ENCODE data around the gene GOLGA3.

GOLGA3 gene

GRCh38 chr12:132747896-132748295 is 80.8 kb downstream of the GOLGA3 start:
- no peak for FAIRE-seq
- TF ChIP-seq, protein P1, sequence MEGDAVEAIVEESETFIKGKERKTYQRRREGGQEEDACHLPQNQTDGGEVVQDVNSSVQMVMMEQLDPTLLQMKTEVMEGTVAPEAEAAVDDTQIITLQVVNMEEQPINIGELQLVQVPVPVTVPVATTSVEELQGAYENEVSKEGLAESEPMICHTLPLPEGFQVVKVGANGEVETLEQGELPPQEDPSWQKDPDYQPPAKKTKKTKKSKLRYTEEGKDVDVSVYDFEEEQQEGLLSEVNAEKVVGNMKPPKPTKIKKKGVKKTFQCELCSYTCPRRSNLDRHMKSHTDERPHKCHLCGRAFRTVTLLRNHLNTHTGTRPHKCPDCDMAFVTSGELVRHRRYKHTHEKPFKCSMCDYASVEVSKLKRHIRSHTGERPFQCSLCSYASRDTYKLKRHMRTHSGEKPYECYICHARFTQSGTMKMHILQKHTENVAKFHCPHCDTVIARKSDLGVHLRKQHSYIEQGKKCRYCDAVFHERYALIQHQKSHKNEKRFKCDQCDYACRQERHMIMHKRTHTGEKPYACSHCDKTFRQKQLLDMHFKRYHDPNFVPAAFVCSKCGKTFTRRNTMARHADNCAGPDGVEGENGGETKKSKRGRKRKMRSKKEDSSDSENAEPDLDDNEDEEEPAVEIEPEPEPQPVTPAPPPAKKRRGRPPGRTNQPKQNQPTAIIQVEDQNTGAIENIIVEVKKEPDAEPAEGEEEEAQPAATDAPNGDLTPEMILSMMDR (IDR thresholded peaks at IDR 0.05; ENCODE audit: insufficient read depth, missing control alignments), result no peak
- no peak for DNase-seq (ENCODE audit: insufficient read length, low spot score)

- TF ChIP-seq, protein P1 (IDR thresholded peaks at IDR 0.05; ENCODE audit: insufficient read depth, missing control alignments), result no peak
- DNase-seq (ENCODE audit: insufficient read length, low spot score) (no peak), FAIRE-seq (no peak)
Measured at GRCh38 chr12:132747395-132747794, 81.3 kb downstream of the GOLGA3 start.

DNA sequence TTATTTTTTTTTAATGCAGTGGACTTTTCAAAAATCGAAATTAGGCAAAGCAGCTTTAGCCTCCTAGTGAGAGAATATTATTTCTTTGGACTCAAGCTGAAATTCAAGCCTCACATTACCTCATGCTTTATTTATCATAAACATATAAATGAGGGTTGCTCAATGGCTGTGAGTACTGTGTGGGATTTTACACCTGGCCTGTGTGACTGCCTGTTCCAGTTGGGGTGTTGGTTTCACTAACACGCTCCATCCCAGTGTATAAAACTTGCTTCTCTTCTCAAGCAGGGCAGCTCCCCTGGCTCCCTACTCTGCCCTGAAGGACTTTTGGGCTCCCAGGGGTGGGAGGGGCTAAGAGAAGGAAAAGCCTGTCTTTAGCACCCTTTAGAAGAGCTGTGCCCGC is 82.1 kb downstream of the GOLGA3 start:
- FAIRE-seq (no peak), DNase-seq (ENCODE audit: insufficient read length, low spot score) (no peak)
- TF ChIP-seq, protein P1 (IDR thresholded peaks at IDR 0.05; ENCODE audit: insufficient read depth, missing control alignments), result no peak

DNA sequence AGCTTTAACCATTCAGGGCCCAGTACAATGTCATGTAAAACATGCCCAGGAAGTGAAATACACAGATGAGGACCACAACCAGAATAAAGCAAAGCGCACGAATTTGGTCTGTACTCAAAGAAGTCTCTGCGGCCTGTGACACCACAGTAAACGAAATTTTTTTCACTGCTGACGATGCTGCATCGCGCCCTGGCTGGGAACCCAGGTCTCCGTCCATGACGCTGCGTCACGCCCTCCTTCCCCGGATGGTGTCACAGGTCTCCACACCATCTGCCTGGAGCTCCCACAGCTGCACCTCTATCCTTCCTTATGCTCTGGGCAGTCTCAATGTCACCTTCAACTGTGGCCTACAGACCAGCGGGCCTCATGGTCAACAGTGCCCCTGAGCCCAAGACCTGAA is 84.8 kb downstream of the GOLGA3 start:
- TF ChIP-seq, protein P1 (IDR thresholded peaks at IDR 0.05; ENCODE audit: insufficient read depth, missing control alignments), result no peak
- DNase-seq (ENCODE audit: insufficient read length, low spot score) (no peak), FAIRE-seq (no peak)

DNA sequence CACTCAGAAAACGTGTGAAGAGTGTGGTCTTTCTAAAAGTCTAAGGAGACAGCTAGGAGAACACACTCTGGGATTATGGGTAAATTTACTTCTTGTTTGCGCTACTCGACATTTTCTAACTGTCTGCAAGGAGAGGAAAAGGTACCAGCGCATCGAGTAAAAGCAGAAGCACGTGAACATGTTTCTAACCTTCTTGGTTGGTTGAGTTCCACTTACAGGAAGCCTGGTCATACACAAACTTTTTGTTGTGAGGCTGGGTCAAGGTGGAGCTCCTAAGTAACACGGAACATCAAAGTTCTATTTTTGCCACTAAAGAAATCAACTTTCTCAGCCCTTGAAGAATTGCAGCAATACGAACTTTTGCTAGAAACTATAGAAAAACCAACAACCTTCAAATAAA is 87.0 kb downstream of the GOLGA3 start:
- TF ChIP-seq, protein P1 (IDR thresholded peaks at IDR 0.05; ENCODE audit: insufficient read depth, missing control alignments), result no peak
- no peak for FAIRE-seq
- no peak for DNase-seq (ENCODE audit: insufficient read length, low spot score)

GRCh38 chr12:132740652-132741051 is 88.0 kb downstream of the GOLGA3 start:
- no peak for FAIRE-seq
- TF ChIP-seq, protein P1 (IDR thresholded peaks at IDR 0.05; ENCODE audit: insufficient read depth, missing control alignments), result no peak
- no peak for DNase-seq (ENCODE audit: insufficient read length, low spot score)

- no peak for FAIRE-seq
- DNase-seq (ENCODE audit: insufficient read length, low spot score), result no peak
- TF ChIP-seq, protein P1 (IDR thresholded peaks at IDR 0.05; ENCODE audit: insufficient read depth, missing control alignments), result no peak
Measured at GRCh38 chr12:132740313-132740646, 88.4 kb downstream of the GOLGA3 start.

All from D721Med (cell line).